ENCODE results near the gene PIGO. TPM values are rescaled to one million over a fixed set of nuclear protein-coding genes. Genes with fewer than 3 reads are reported as not detected.

PIGO gene
- total and polyA plus RNA-seq, 2 of the 8 experiments (the other 6 are each of a cell fraction or from before 2014, with no cell fraction given), result 20.5 to 31.3 TPM

- no peak for TF ChIP-seq HDAC2 (IDR thresholded peaks at IDR 0.05; ENCODE audit: borderline replicate concordance in 1 of 2, low read depth in 2 of 2, low read length in 2 of 2)
- TF ChIP-seq FOSL1 (IDR thresholded peaks at IDR 0.05; ENCODE audit: insufficient read depth, low read depth, low read length), result no peak
- no peak for TF ChIP-seq RFX5 (IDR thresholded peaks at IDR 0.05; ENCODE audit: borderline replicate concordance, low read depth, low read length)
Measured at GRCh38 chr9:35089434-35089833, 7.0 kb downstream of the PIGO start (continued).
